B cell (primary cell): ENCODE results near the gene LAMC3. TPM values are rescaled to one million over a fixed set of nuclear protein-coding genes. Genes with fewer than 3 reads are reported as not detected.

Experiments
- ATAC-seq: fragments of 200-7000 bp; cut with Tn5 transposase; one replicate; pipeline ENCODE4 v1.10.0; 2021; ENCODE audit warnings: low read depth, mild to moderate bottlenecking, moderate number of reproducible peaks, moderate library complexity
- CTCF ChIA-PET: fragments of 350-600 bp; sonication (Branson Sonifier 250); formaldehyde crosslinking; loops from one replicate; lab custom pipeline; 2021; ENCODE audit warnings: antibody characterized with exemption, inconsistent platforms; lab: Charles Lee
- POLR2A ChIA-PET: fragments of 350-600 bp; sonication (Branson Sonifier 250); formaldehyde crosslinking; loops from one replicate; lab custom pipeline; 2021; ENCODE audit warnings: antibody characterized with exemption; lab: Charles Lee
- DNase-seq: peaks from one replicate; pipeline ENCODE4 v3.0.0; 2013
- H2AFZ ChIP-seq: 2 replicates; pipeline ENCODE4 v1.6.1; 2012; ENCODE audit warnings: mild to moderate bottlenecking, low read depth, low read length; ENCODE audit not compliant: insufficient read depth, poor library complexity, severe bottlenecking
- H3K27ac ChIP-seq, 2 donors: 1 replicate in 1 of 2; 2 replicates in 1 of 2; pipeline ENCODE4 v1.5.1; 2012 to 2013; ENCODE audit warnings: low read length in 2 of 2, mild to moderate bottlenecking in 2 of 2, moderate library complexity in 1 of 2
- H3K27me3 ChIP-seq, 4 experiments: fragments of 200-600 bp in 1 of 4; sonication (generic) in 1 of 4; replicated peaks in 1 of 4; 1 replicate in 2 of 4; 2 replicates in 2 of 4; pipeline versions ENCODE4 v1.6.1 to v1.7.0; 2013 to 2016; ENCODE audit warnings: low read length in 3 of 4, mild to moderate bottlenecking in 2 of 4, mixed read lengths in 1 of 4, moderate library complexity in 1 of 4; ENCODE audit not compliant: insufficient read depth in 4 of 4, control insufficient read depth in 3 of 4; ENCODE audit errors: control extremely low read depth in 1 of 4
- H3K36me3 ChIP-seq, 2 experiments: replicated peaks in 1 of 2; 1 replicate in 1 of 2; 2 replicates in 1 of 2; pipeline versions ENCODE4 v1.6.1 to v1.7.1; 2013; ENCODE audit warnings: low read length in 1 of 2; ENCODE audit not compliant: insufficient read depth in 2 of 2, control insufficient read depth in 1 of 2; ENCODE audit errors: control extremely low read depth in 1 of 2, extremely low read depth in 1 of 2
- H3K4me1 ChIP-seq, 2 donors: fragments of 200-600 bp in 1 of 2; sonication (generic) in 1 of 2; 1 replicate in 1 of 2; 2 replicates in 1 of 2; pipeline versions ENCODE4 v1.5.1 to v1.6.1; 2013 to 2017; ENCODE audit warnings: low read length in 2 of 2; ENCODE audit not compliant: control insufficient read depth in 2 of 2, insufficient read depth in 2 of 2
- H3K4me2 ChIP-seq: replicated peaks from 2 replicates; pipeline ENCODE3; 2012; ENCODE audit warnings: mild to moderate bottlenecking, low read depth, low read length; ENCODE audit not compliant: poor library complexity, severe bottlenecking
- H3K4me3 ChIP-seq, 5 experiments: fragments of 200-600 bp in 1 of 5; sonication (generic) in 1 of 5; 1 replicate in 3 of 5; 2 replicates in 2 of 5; pipeline versions ENCODE4 v1.5.1 to v1.7.0; 2011 to 2016; ENCODE audit warnings: low read length in 4 of 5, mild to moderate bottlenecking in 4 of 5, low read depth in 2 of 5, control low read depth in 1 of 5, moderate library complexity in 1 of 5; ENCODE audit not compliant: insufficient read depth in 1 of 5; ENCODE audit errors: control extremely low read depth in 1 of 5, extremely low read depth in 1 of 5
- H3K79me2 ChIP-seq: fragments of 200-600 bp; sonication (generic); one replicate; pipeline ENCODE4 v1.6.0; 2016; ENCODE audit warnings: low read length; ENCODE audit not compliant: control insufficient read depth, insufficient read depth
- H3K9ac ChIP-seq: fragments of 200-600 bp; sonication (generic); 2 replicates; pipeline ENCODE4 v1.6.1; 2017; ENCODE audit warnings: mild to moderate bottlenecking, low read length, moderate library complexity
- H3K9me3 ChIP-seq, 3 donors: one replicate each; pipeline versions ENCODE4 v1.6.1 to v1.7.1; 2013; ENCODE audit warnings: low read length in 2 of 3; ENCODE audit not compliant: control insufficient read depth in 2 of 3, insufficient read depth in 1 of 3; ENCODE audit errors: control extremely low read depth in 1 of 3
- H4K20me1 ChIP-seq: 2 replicates; pipeline ENCODE4 v1.6.0; 2012; ENCODE audit warnings: mild to moderate bottlenecking, low read length; ENCODE audit not compliant: insufficient read depth, control insufficient read depth, poor library complexity, severe bottlenecking
- H3K27ac Mint-ChIP-seq: one replicate; pipeline ENCODE4 v1.8.0; 2021; ENCODE audit warnings: mixed read lengths
- H3K27me3 Mint-ChIP-seq: one replicate; pipeline ENCODE4 v1.8.0; 2021; ENCODE audit warnings: mixed read lengths
- H3K4me1 Mint-ChIP-seq: one replicate; pipeline ENCODE4 v1.8.0; 2021; ENCODE audit warnings: mixed read lengths
- H3K4me3 Mint-ChIP-seq: one replicate; pipeline ENCODE4 v1.8.0; 2021; ENCODE audit warnings: mixed read lengths
- H3K9me3 Mint-ChIP-seq: one replicate; pipeline ENCODE4 v1.8.0; 2022; ENCODE audit warnings: mixed read lengths; ENCODE audit not compliant: insufficient read depth
- EZH2 ChIP-seq: IDR thresholded peaks from 2 replicates; pipeline ENCODE4 v1.6.1; 2012; ENCODE audit warnings: borderline replicate concordance, low read depth, mild to moderate bottlenecking, moderate library complexity, low read length; ENCODE audit not compliant: insufficient read depth, poor library complexity, severe bottlenecking
- WGBS: methylation state at CpG from one replicate; pipeline ENCODE4 v1.1.5; 2013; ENCODE audit warnings: missing lambda C conversion rate; ENCODE audit not compliant: insufficient coverage; 5-methylcytosine and 5-hydroxymethylcytosine counted together
- intact Hi-C: fragments of 100-400 bp; cut with micrococcal nuclease; formaldehyde crosslinking; loops from one replicate; pipeline ENCODE4 v1.10.0; 2022
- polyA plus RNA-seq: library from polyadenylated mRNA; depleted of rRNA; stranded (reverse); fragments of >200 nt; gene quantifications from 2 replicates; pipeline ENCODE4 v1.2.3, GENCODE V29; 2012
- total RNA-seq, 2 donors: library from RNA; stranded (reverse); fragments of 120-200 nt in 1 of 2; gene quantifications; 1 replicate in 1 of 2; 2 replicates in 1 of 2; pipeline versions ENCODE4 v1.2.3 to v1.2.4, GENCODE V29; 2013 to 2022
- TF ChIP-seq, protein P1 (sequence below): fragments of 200-600 bp; IDR thresholded peaks from one replicate; pipeline ENCODE4 v1.8.0; 2022; ENCODE audit warnings: antibody characterized with exemption, mild to moderate bottlenecking

The LAMC3 gene
- total and polyA plus RNA-seq, 2 donors (not counting 1 experiment from before 2014, with no cell fraction given), result 0.25 to 0.45 TPM

DNA sequence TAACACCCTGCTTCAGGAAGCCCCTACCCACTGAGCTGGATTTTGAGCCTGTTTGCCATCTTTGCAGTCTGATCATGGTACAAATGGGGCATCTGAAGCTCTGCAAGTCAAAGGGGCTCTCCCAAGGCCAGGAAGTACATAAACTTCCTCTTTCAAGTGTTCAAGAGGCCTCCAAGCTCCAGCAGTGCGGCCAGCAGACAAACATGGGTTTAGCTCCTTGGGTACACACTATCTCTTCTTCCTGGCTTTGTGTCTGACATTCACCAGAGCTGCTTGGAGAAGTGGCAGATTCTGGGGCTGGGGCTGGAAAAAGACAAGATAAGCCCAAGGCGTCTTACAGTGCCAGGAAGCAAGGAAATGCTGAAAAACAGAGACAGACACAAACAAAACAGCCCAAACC lies 34.1 kb downstream of the LAMC3 start:
- Histone ChIP-seq H3K4me1 (peaks cover 17 to 34% of the 10 kb centered on the region in 2 donors), H3K4me3 (peak overlapping the region in 1 of 5 experiments; percentile 43), H2AFZ (peak overlapping the region; percentile 78), H3K27ac (peak overlapping the region; percentile 64 to 72), H3K27me3 (no peaks in the 10 kb centered on the region), H4K20me1 (no peaks in the 10 kb centered on the region), H3K4me2 (peak overlapping the region; percentile 61), H3K79me2 (no peaks in the 10 kb centered on the region), H3K9ac (no peak overlapping the region), H3K9me3 (peaks cover 0 to 2% (median 0%) of the 10 kb centered on the region in 3 donors), H3K36me3 (no peaks in the 10 kb centered on the region)
- intact Hi-C loops, result loop anchor here (2.0 kb wide), 1 partner anchor 272 kb away; no protein-coding TSS in a partner anchor
- DNase-seq (peak; percentile 73), ATAC-seq (peak; percentile 75)
- Mint-ChIP-seq H3K9me3 (no peaks in the 10 kb centered on the region), H3K4me1 (peaks cover 16% of the 10 kb centered on the region), H3K27ac (no peak overlapping the region), H3K27me3 (peaks cover 4% of the 10 kb centered on the region), H3K4me3 (no peak overlapping the region)
- 0% methylated on average over 1 of the region's 2 CpGs for WGBS
- ChIA-PET CTCF (interaction anchor here (0.5 to 4.3 kb wide), 15 partner anchors 9 to 929 kb away, joined by 3 to 52 read pairs (median 4); partner anchors contain the start of gene EXOSC2), POLR2A (interaction anchor here (0.6 to 0.7 kb wide), 2 partner anchors 175 to 701 kb away, joined by 5 read pairs; no protein-coding TSS in a partner anchor)
- TF ChIP-seq, protein P1, sequence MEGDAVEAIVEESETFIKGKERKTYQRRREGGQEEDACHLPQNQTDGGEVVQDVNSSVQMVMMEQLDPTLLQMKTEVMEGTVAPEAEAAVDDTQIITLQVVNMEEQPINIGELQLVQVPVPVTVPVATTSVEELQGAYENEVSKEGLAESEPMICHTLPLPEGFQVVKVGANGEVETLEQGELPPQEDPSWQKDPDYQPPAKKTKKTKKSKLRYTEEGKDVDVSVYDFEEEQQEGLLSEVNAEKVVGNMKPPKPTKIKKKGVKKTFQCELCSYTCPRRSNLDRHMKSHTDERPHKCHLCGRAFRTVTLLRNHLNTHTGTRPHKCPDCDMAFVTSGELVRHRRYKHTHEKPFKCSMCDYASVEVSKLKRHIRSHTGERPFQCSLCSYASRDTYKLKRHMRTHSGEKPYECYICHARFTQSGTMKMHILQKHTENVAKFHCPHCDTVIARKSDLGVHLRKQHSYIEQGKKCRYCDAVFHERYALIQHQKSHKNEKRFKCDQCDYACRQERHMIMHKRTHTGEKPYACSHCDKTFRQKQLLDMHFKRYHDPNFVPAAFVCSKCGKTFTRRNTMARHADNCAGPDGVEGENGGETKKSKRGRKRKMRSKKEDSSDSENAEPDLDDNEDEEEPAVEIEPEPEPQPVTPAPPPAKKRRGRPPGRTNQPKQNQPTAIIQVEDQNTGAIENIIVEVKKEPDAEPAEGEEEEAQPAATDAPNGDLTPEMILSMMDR, result no peak
- TF ChIP-seq EZH2, result no peak

DNA sequence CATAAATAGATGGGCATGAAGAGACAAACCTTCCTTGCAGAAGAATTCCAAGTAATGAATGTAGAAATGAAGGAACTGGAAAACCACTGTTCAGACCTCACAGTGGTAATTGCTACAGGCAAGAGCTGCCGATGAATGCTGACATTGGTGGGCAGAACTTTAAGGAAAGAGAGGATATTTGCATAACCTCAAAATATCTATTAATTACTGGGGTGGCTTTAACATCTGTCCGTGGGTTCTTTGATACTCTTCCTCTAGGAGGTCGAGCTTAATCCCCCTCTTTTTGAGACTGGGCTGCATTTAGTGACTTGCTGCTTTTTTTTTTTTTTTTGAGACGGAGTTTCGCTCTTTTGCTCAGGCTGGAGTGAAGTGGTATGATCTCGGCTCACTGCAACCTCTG lies 34.7 kb downstream of the LAMC3 start:
- ATAC-seq, result no peak
- Mint-ChIP-seq H3K9me3 (no peaks in the 10 kb centered on the region), H3K27me3 (peaks cover 5% of the 10 kb centered on the region), H3K4me1 (peaks cover 16% of the 10 kb centered on the region), H3K4me3 (no peak overlapping the region), H3K27ac (no peak overlapping the region)
- TF ChIP-seq, protein P1, result no peak
- TF ChIP-seq EZH2, result no peak
- Histone ChIP-seq H3K4me2 (peak overlapping the region; percentile 61), H3K9ac (no peak overlapping the region), H3K4me1 (peaks cover 17 to 34% of the 10 kb centered on the region in 2 donors), H4K20me1 (no peaks in the 10 kb centered on the region), H3K9me3 (peaks cover 0 to 2% (median 0%) of the 10 kb centered on the region in 3 donors), H3K79me2 (no peaks in the 10 kb centered on the region), H3K4me3 (peak overlapping the region in 1 of 5 experiments; percentile 43), H2AFZ (peak overlapping the region; percentile 78), H3K27ac (peak overlapping the region; percentile 64 to 72), H3K27me3 (peaks cover 0 to 1% (median 0%) of the 10 kb centered on the region in 4 experiments), H3K36me3 (no peaks in the 10 kb centered on the region)
- POLR2A ChIA-PET, result interaction anchor here (0.6 to 0.7 kb wide), 3 partner anchors 80 to 700 kb away, joined by 5 read pairs; no protein-coding TSS in a partner anchor
- no CpG with 5 or more reads among the region's 6 CpGs for WGBS
- no peak for DNase-seq
- CTCF ChIA-PET, result interaction anchor here (0.6 to 4.3 kb wide), 13 partner anchors 9 to 929 kb away, joined by 3 to 52 read pairs (median 4); partner anchors contain the start of gene EXOSC2
- intact Hi-C loops, result loop anchor here (2.0 kb wide), 1 partner anchor 273 kb away; no protein-coding TSS in a partner anchor
